Panc1 (cell line): Measurements from ENCODE around the gene CHST11. TPM values are rescaled to one million over a fixed set of nuclear protein-coding genes. Genes with fewer than 3 reads are reported as not detected.

ENCODE experiments used
- ATAC-seq: fragments of 200-7000 bp; cut with Tn5 transposase; 2 replicates; pipeline ENCODE4 v1.9.1; 2020; ENCODE audit warnings: mild to moderate bottlenecking, moderate library complexity
- BruUV-seq: library from RNA; stranded (reverse); fragments of 400-500 nt; replicated peaks from 2 replicates; lab custom pipeline; 2021; lab: Mats Ljungman, UMichigan
- CTCF ChIA-PET: fragments of 300-600 bp; sonication (Branson Sonifier 250); formaldehyde crosslinking; loops from one replicate; lab custom pipeline; 2022; ENCODE audit warnings: antibody characterized with exemption; lab: Charles Lee
- POLR2A ChIA-PET: fragments of 300-600 bp; sonication (Branson Sonifier 250); formaldehyde crosslinking; loops from one replicate; lab custom pipeline; 2022; ENCODE audit warnings: antibody characterized with exemption; lab: Charles Lee
- DNase-seq: peaks from one replicate; pipeline ENCODE4 v3.0.0-alpha.2; 2010; ENCODE audit warnings: low read depth, low spot score
- H3K27ac ChIP-seq: 2 replicates; pipeline ENCODE4 v1.5.1; 2011; ENCODE audit warnings: mild to moderate bottlenecking, low read length, inconsistent platforms
- H3K27me3 ChIP-seq: fragments of 200-500 bp; sonication (Bioruptor generic); 2 replicates; pipeline ENCODE4 v1.6.0; 2014; ENCODE audit warnings: low read length, inconsistent platforms; ENCODE audit not compliant: control insufficient read depth, insufficient read depth
- H3K36me3 ChIP-seq: fragments of 200-500 bp; sonication (Bioruptor generic); 2 replicates; pipeline ENCODE4 v1.5.1; 2014; ENCODE audit warnings: inconsistent platforms, mild to moderate bottlenecking, low read length, moderate library complexity; ENCODE audit not compliant: control insufficient read depth, insufficient read depth
- H3K4me1 ChIP-seq: 2 replicates; pipeline ENCODE4 v1.5.1; 2011; ENCODE audit warnings: inconsistent platforms, mild to moderate bottlenecking, low read length, moderate library complexity; ENCODE audit not compliant: control insufficient read depth, insufficient read depth
- H3K4me3 ChIP-seq, 2 experiments: 2 replicates each; pipeline ENCODE4 v1.5.1; 2011 to 2012; ENCODE audit warnings: low read depth in 2 of 2, low read length in 2 of 2, mild to moderate bottlenecking in 2 of 2, inconsistent platforms in 1 of 2, moderate library complexity in 1 of 2
- H3K9me3 ChIP-seq: fragments of 200-500 bp; sonication (Bioruptor generic); 2 replicates; pipeline ENCODE4 v1.5.1; 2014; ENCODE audit warnings: low read depth, mild to moderate bottlenecking, inconsistent platforms, low read length, moderate library complexity; ENCODE audit not compliant: control insufficient read depth, insufficient read depth
- POLR2AphosphoS5 ChIP-seq: IDR thresholded peaks from 2 replicates; pipeline ENCODE4 v1.6.1; 2012; ENCODE audit warnings: mild to moderate bottlenecking, low read depth, low read length, moderate library complexity
- SIN3A ChIP-seq: IDR thresholded peaks from 2 replicates; pipeline ENCODE4 v1.6.1; 2012; ENCODE audit warnings: low read depth, mild to moderate bottlenecking, low read length, moderate library complexity, borderline replicate concordance; ENCODE audit not compliant: insufficient read depth
- TCF7L2 ChIP-seq: IDR thresholded peaks from 2 replicates; pipeline ENCODE4 v1.6.1; 2011; ENCODE audit warnings: mild to moderate bottlenecking, low read depth, low read length, inconsistent platforms
- in situ Hi-C: cut with HindIII; loops from 2 replicates; pipeline ENCODE4 v1.10.0; 2016; ENCODE audit warnings: low sequenced_read_pairs, low pct_unique_long_range_greater_than_20kb
- intact Hi-C: fragments of 100-400 bp; cut with micrococcal nuclease; formaldehyde crosslinking; loops from one replicate; pipeline ENCODE4 v1.10.0; 2022; ENCODE audit not compliant: unreplicated experiment
- total RNA-seq: library from RNA; stranded (reverse); gene quantifications from one replicate; pipeline ENCODE4 v1.2.1, GENCODE V29; 2021; ENCODE audit not compliant: unreplicated experiment
- TF ChIP-seq, protein P1 (sequence below): fragments of 450-650 bp; IDR thresholded peaks from 2 replicates; pipeline ENCODE4 v1.5.1; 2017; ENCODE audit warnings: mild to moderate bottlenecking
- TF ChIP-seq, protein P2 (sequence below), 2 experiments: IDR thresholded peaks; 2 replicates each; pipeline ENCODE4 v1.6.1; 2011 to 2012; ENCODE audit warnings: low read depth in 2 of 2, control low read depth in 1 of 2, low read length in 1 of 2, mild to moderate bottlenecking in 1 of 2, moderate library complexity in 1 of 2; ENCODE audit not compliant: insufficient read depth in 1 of 2

The CHST11 gene
- total RNA-seq, 1 experiment from 2014 or later = 11.4 TPM

DNA sequence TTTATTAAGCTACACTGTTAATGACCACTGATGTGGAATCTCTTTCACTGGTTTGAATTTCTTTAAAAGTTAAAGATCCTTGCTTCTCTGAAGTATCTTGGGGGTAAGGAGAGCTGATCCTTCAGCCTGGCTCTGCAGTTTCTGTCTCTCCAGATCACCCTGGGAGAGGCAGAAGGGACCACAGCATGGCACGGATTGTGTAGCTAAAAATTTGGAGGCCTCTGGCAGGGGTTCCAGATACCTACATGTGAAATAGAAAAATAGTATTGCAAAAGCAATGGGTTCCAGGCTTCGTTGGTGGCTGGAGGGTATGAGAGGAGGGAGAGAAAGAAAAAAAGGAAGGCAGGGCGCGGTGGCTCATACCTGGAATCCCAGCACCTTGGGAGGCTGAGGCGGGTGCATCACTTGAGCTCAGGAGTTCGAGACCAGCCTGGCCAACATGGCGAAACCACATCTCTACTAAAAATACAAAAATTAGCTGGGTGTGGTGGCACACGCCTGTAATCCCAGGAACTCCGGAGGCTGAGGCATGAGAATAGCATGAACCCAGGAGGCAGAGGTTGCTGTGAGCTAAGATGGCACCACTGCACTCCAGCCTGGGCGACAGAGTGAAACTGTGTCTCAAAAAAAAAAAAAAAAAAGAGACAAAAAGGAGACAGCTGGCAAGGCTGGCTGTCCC is 3.4 kb downstream of the CHST11 start:
- peaks cover 16% of the 10 kb centered on the region for H3K4me1 ChIP-seq
- peaks cover 4% of the 10 kb centered on the region; the same call in 1 of the 2 replicates for H3K27me3 ChIP-seq
- BruUV-seq = no TSS peak
- no peak overlapping the region for H3K4me3 ChIP-seq
- no peak overlapping the region for H3K27ac ChIP-seq
- CTCF ChIA-PET = no interaction called here
- in situ Hi-C loops (no loop called here), intact Hi-C loops (no loop called here)
- TF ChIP-seq, protein P1, sequence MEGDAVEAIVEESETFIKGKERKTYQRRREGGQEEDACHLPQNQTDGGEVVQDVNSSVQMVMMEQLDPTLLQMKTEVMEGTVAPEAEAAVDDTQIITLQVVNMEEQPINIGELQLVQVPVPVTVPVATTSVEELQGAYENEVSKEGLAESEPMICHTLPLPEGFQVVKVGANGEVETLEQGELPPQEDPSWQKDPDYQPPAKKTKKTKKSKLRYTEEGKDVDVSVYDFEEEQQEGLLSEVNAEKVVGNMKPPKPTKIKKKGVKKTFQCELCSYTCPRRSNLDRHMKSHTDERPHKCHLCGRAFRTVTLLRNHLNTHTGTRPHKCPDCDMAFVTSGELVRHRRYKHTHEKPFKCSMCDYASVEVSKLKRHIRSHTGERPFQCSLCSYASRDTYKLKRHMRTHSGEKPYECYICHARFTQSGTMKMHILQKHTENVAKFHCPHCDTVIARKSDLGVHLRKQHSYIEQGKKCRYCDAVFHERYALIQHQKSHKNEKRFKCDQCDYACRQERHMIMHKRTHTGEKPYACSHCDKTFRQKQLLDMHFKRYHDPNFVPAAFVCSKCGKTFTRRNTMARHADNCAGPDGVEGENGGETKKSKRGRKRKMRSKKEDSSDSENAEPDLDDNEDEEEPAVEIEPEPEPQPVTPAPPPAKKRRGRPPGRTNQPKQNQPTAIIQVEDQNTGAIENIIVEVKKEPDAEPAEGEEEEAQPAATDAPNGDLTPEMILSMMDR = no peak
- TF ChIP-seq POLR2AphosphoS5 (no peak), TCF7L2 (no peak)
- POLR2A ChIA-PET = no interaction called here
- no peaks in the 10 kb centered on the region for H3K9me3 ChIP-seq
- ATAC-seq (no peak), DNase-seq (no peak)
- H3K36me3 ChIP-seq = no peaks in the 10 kb centered on the region

DNA sequence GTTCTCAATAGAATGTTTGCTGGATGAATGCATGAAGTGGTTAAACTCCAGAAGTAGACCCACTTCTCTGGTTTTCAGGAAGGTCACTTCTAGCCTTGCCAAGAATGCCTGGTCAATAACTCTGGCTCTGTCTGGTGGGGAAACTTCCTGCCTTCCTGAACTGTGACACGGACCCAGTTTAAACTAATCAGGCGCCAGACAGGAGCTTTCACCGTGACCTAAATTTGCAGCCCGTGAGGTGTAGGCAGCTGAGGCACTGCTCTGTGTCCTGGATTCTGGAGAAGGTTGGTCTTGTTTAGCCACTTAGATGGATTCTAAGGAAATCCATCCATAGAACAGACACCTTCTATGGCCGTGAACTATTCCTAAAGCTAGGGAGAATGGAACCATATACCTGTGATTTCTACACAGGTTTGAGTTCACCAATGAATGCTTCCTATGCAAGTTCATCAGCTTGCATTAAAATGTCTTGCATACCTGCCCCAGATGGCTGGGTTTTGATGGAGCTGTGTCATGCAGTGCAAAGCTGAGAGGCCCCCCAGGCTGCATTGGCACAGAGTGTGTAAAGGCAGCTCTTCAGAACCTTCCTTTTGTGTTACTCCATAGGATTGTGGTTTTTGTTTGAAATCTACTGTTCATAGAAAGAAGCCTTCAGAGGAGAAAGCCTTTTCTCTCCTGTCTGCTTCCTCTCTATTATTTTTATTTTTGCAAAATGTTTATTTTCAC is 4.4 kb downstream of the CHST11 start:
- H3K27ac ChIP-seq = no peak overlapping the region
- ChIA-PET POLR2A (no interaction called here), CTCF (no interaction called here)
- TF ChIP-seq, protein P1 = no peak
- TF ChIP-seq SIN3A = no peak
- TF ChIP-seq TCF7L2 = no peak
- no peak for TF ChIP-seq POLR2AphosphoS5
- TF ChIP-seq, protein P2, sequence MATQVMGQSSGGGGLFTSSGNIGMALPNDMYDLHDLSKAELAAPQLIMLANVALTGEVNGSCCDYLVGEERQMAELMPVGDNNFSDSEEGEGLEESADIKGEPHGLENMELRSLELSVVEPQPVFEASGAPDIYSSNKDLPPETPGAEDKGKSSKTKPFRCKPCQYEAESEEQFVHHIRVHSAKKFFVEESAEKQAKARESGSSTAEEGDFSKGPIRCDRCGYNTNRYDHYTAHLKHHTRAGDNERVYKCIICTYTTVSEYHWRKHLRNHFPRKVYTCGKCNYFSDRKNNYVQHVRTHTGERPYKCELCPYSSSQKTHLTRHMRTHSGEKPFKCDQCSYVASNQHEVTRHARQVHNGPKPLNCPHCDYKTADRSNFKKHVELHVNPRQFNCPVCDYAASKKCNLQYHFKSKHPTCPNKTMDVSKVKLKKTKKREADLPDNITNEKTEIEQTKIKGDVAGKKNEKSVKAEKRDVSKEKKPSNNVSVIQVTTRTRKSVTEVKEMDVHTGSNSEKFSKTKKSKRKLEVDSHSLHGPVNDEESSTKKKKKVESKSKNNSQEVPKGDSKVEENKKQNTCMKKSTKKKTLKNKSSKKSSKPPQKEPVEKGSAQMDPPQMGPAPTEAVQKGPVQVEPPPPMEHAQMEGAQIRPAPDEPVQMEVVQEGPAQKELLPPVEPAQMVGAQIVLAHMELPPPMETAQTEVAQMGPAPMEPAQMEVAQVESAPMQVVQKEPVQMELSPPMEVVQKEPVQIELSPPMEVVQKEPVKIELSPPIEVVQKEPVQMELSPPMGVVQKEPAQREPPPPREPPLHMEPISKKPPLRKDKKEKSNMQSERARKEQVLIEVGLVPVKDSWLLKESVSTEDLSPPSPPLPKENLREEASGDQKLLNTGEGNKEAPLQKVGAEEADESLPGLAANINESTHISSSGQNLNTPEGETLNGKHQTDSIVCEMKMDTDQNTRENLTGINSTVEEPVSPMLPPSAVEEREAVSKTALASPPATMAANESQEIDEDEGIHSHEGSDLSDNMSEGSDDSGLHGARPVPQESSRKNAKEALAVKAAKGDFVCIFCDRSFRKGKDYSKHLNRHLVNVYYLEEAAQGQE (IDR thresholded peaks at IDR 0.05; ENCODE audit: insufficient read depth in 1 of 2, low read depth in 2 of 2, low read length in 1 of 2) = no peak
- no TSS peak for BruUV-seq
- peaks cover under 1% of the 10 kb centered on the region; the same call in 1 of the 2 replicates for H3K27me3 ChIP-seq
- intact Hi-C loops = no loop called here
- ATAC-seq = no peak
- no peaks in the 10 kb centered on the region for H3K9me3 ChIP-seq
- no peak for DNase-seq
- peaks cover 13% of the 10 kb centered on the region for H3K4me1 ChIP-seq
- in situ Hi-C loops = no loop called here
- no peaks in the 10 kb centered on the region for H3K36me3 ChIP-seq
- H3K4me3 ChIP-seq = no peak overlapping the region
